ENCODE results near the gene IFNA21. TPM values are rescaled to one million over a fixed set of nuclear protein-coding genes. Genes with fewer than 3 reads are reported as not detected.
"Not testable (repeated sequence)": the region's sequence is repeated elsewhere in the genome, so short reads cannot be mapped to it uniquely, and the experiment has no call there.

Gene IFNA21
- total RNA-seq, 2 donors from 2014 or later: not detected

DNA sequence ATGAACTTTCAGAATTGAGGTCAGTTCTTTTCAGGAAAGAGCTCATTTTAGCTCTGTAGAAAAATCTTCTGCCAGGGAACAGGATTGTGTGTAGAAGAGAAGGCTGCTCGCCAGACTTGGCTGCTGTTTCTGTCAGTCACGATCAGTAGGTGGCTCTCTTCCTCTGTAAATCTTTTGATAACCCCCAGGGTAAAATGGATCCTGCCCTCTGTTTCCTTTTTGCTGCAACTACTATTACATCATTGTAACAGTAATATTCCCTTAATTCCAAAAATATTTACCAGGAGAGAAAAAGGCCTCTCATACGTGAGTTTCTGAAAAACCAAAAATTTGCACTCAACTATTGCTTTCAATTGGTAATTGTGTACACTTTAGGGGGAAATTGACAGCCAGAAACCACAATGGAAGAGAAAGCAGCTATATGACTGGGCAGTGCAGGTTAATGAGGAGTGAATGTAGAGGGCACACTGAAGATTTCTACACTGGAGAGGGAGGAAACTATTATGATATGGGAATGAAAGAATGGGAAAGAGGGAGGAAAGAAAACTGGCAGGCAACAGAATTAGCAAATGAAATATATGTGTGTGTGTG lies 12.3 kb downstream of the IFNA21 start:
- ATAC-seq: no peak
- no peak for DNase-seq
- intact Hi-C loops (cut with DNase I, micrococcal nuclease): no loop called here

DNA sequence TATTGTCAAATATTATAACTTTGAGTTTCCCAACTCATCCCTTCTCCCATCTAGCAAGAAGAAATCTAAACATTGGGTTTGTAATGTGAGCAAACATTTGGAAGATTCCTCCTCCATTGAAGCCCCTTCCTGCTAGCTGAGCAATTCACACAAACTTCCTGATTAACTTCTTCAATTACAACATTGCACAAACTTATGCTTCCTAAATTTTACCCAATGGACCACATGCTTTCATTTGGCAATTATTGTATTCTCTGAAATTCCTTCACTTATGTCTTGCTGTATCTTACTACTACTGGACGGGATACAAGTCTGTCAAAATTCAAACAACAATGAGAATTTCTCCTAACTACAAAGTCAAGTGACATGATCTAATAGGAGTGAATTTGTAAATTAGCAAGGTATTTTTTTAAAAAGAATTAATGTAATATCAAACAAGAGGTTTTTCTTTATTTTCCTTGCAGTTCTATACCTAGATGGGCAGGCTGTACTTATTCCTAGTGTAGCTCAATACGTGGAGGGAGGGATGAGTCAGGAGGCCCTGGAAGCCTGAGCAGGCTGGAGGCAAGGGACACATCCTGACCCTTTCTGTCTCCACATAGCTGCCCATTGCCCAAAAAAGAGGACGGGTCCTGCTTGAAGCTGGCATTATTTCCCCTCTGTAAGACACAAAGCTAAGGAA lies 13.0 kb downstream of the IFNA21 start:
- no peak for ATAC-seq
- intact Hi-C loops (cut with DNase I, micrococcal nuclease): no loop called here
- DNase-seq: no peak

GRCh38 chr9:21144603-21145002 lies 21.9 kb downstream of the IFNA21 start:
- intact Hi-C loops (cut with DNase I, micrococcal nuclease): no loop called here
- no peak for ATAC-seq
- no peak for DNase-seq

GRCh38 chr9:21141427-21141882 lies 25.0 kb downstream of the IFNA21 start, which contains the start of gene IFNW1:
Gene IFNW1, minus strand, starts transcription at chr9:21141832. Its CDS starts 262 bp downstream, at chr9:21141570.
- ATAC-seq: no peak
- intact Hi-C loops (cut with DNase I, micrococcal nuclease): no loop called here
- DNase-seq: no peak

GRCh38 chr9:21137020-21137419 lies 29.4 kb downstream of the IFNA21 start:
- intact Hi-C loops (cut with DNase I, micrococcal nuclease): no loop called here
- ATAC-seq (no peak), DNase-seq (no peak)

DNA sequence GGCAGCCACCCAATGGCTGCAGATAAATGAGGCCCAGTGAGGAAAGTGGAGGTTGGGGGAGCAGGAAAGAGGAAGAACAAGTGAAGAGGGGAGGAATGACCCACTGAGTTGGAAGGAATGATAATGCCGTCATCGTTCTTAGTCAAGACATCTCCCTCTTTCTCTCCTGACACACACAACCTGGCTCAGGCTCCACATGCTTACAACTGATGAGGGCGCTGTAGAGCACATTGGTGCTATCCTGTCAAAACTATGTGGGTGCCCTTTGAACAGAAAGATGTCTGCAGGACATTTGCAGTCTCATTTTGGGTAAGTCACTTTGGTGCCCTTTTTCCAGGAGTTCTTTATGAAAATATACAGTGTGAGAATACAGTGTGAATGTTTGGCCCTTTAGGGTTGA lies 30.7 kb downstream of the IFNA21 start:
- intact Hi-C loops (cut with DNase I, micrococcal nuclease): no loop called here
- DNase-seq (no peak), ATAC-seq (no peak)

GRCh38 chr9:21128186-21128585 lies 38.3 kb downstream of the IFNA21 start:
- intact Hi-C loops (cut with DNase I, micrococcal nuclease); ATAC-seq: not testable (repeated sequence)

GRCh38 chr9:21121595-21122251 lies 44.7 kb downstream of the IFNA21 start:
- ATAC-seq (no peak), DNase-seq (no peak)
- intact Hi-C loops (cut with DNase I, micrococcal nuclease): no loop called here

More at GRCh38 chr9:21128186-21128585, 38.3 kb downstream of the IFNA21 start:
- not testable (repeated sequence) for DNase-seq

DNA sequence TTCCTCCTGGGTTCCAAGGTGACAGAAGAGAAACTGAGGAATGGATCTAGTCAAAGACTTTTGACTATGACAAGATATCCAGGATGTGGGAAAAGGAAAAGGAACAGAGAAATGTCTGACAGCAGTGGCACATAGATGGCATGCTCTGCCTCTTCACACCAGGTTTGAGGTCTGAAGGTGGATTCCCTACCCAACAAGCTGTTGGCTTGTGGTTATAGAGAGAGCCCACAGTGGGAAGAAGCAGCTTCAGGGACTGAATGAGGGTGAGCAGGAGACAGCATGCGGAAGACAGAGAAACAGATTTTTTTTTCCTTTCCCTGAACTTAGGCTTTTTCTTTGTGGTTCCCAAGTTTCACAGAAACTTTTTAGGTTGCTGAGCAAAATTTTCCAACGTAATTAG lies 45.4 kb downstream of the IFNA21 start:
- intact Hi-C loops (cut with DNase I, micrococcal nuclease): no loop called here
- ATAC-seq (no peak), DNase-seq (no peak)

DNA sequence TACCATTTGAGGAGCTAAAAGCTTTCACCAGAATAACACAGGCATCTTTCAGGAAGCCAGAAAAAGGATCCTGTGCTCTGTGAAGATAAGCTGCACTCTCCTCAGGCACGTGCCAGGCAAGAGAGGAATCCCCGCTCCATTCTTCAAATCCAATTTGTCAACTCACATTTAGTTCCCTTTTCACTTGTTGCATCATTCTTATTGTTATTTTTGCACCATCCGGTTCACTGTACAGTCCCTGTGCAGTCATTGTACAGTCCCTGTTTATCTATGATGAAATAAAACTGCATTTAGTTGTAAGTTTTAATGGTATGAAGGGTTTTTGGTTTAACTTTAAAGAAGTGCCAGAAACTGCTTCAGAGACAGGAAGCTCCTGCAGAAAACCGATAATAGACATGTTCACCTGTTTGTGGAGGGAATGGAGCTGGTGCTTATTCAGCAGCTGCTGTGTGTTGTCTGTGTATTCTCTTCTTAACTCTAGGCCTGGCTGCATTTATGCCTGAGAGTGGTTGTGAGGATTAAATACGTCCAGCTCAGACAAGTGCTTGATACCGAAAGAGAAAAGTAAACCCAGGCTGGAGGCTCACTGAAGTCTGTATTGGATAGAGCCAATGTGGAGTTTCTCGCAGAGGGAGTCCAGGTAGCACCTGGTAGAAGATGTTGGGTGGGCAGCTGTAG lies 47.2 kb downstream of the IFNA21 start:
- DNase-seq (no peak), ATAC-seq (no peak)
- intact Hi-C loops (cut with DNase I, micrococcal nuclease): loop anchor here in 1 of 2 donors (10.0 kb wide), 1 partner anchor 1194 kb away; no protein-coding TSS in a partner anchor

Other genes with a start within 250 kb of the IFNA21 start
- 1 to 10 TPM in 1 of 2 donors, under 1 TPM in 1; 0.52 to 2.3 TPM for gene HACD4, start 135.0 kb downstream of the IFNA21 start, total RNA-seq
- not detected for gene IFNB1, start 88.7 kb downstream of the IFNA21 start, total RNA-seq
- gene IFNW1, start 24.8 kb downstream of the IFNA21 start, total RNA-seq: not detected
- not detected for gene IFNA4, start 20.9 kb upstream of the IFNA21 start, total RNA-seq
- not detected for gene IFNA7, start 35.5 kb upstream of the IFNA21 start, total RNA-seq
- not detected for gene IFNA10, start 40.5 kb upstream of the IFNA21 start, total RNA-seq
- gene IFNA16, start 50.7 kb upstream of the IFNA21 start, total RNA-seq: not detected
- not detected for gene IFNA17, start 61.6 kb upstream of the IFNA21 start, total RNA-seq
- gene IFNA14, start 73.3 kb upstream of the IFNA21 start, total RNA-seq: not detected
- gene IFNA5, start 138.7 kb upstream of the IFNA21 start, total RNA-seq: not detected
- 10 to 100 TPM; 19.0 to 23.7 TPM for gene KLHL9, start 168.7 kb upstream of the IFNA21 start, total RNA-seq
- gene IFNA6, start 184.2 kb upstream of the IFNA21 start, total RNA-seq: not detected
- gene IFNA13, start 201.4 kb upstream of the IFNA21 start, total RNA-seq: not detected
- not detected for gene IFNA2, start 218.7 kb upstream of the IFNA21 start, total RNA-seq
- gene IFNA8, start 242.5 kb upstream of the IFNA21 start, total RNA-seq: not detected

All from left colon (tissue), 2 donors.